GM23338 (cell line): ENCODE measurements around the gene GABBR1. TPM values are rescaled to one million over a fixed set of nuclear protein-coding genes. Genes with fewer than 3 reads are reported as not detected.
A peak's percentile ranks its signal among the peaks of the same experiment; 100 is the strongest.

Experiments
- ATAC-seq: fragments of 200-7000 bp; cut with Tn5 transposase; 3 replicates; pipeline ENCODE4 v1.9.1; 2020
- DNase-seq: peaks from one replicate; pipeline ENCODE4 v3.0.0-alpha.2; 2015; ENCODE audit warnings: low spot score
- H2AFZ ChIP-seq: fragments of 200-600 bp; sonication (generic); 2 replicates; pipeline ENCODE4 v1.8.0; 2016; ENCODE audit warnings: antibody characterized with exemption, mild to moderate bottlenecking, moderate library complexity
- H3F3A ChIP-seq: fragments of 200-600 bp; sonication (generic); replicated peaks from 2 replicates; pipeline ENCODE4 v1.8.0; 2017; ENCODE audit warnings: antibody characterized with exemption, mixed run types, low read depth
- H3K27ac ChIP-seq: fragments of 200-600 bp; sonication (generic); 2 replicates; pipeline ENCODE4 v1.6.1; 2016; ENCODE audit warnings: low read depth
- H3K27me3 ChIP-seq: fragments of 200-600 bp; sonication (generic); 2 replicates; pipeline ENCODE4 v1.8.0; 2016; ENCODE audit warnings: mild to moderate bottlenecking, mixed run types, moderate library complexity; ENCODE audit not compliant: insufficient read depth
- H3K36me3 ChIP-seq: fragments of 200-600 bp; sonication (generic); 2 replicates; pipeline ENCODE4 v1.8.0; 2016; ENCODE audit warnings: mild to moderate bottlenecking; ENCODE audit not compliant: insufficient read depth
- H3K4me1 ChIP-seq: fragments of 200-600 bp; sonication (generic); 2 replicates; pipeline ENCODE4 v1.8.0; 2016; ENCODE audit warnings: mild to moderate bottlenecking, moderate library complexity; ENCODE audit not compliant: insufficient read depth
- H3K4me2 ChIP-seq: fragments of 200-600 bp; sonication (generic); 2 replicates; pipeline ENCODE4 v1.7.1; 2017; ENCODE audit warnings: mixed run types
- H3K4me3 ChIP-seq: fragments of 200-600 bp; sonication (generic); 2 replicates; pipeline ENCODE4 v1.6.1; 2016; ENCODE audit warnings: mixed run types
- H3K79me2 ChIP-seq: fragments of 200-600 bp; sonication (generic); replicated peaks from 2 replicates; pipeline ENCODE4 v1.8.0; 2017; ENCODE audit warnings: mild to moderate bottlenecking; ENCODE audit not compliant: insufficient read depth
- H3K9me2 ChIP-seq: fragments of 200-600 bp; sonication (generic); 2 replicates; pipeline ENCODE4 v1.8.0; 2017; ENCODE audit not compliant: insufficient read depth
- H4K20me1 ChIP-seq: fragments of 200-600 bp; sonication (generic); replicated peaks from 2 replicates; pipeline ENCODE4 v1.8.0; 2017; ENCODE audit warnings: mild to moderate bottlenecking; ENCODE audit not compliant: insufficient read depth
- H3K27ac Mint-ChIP-seq: 2 replicates; pipeline ENCODE4 v1.8.0; 2020; ENCODE audit warnings: inconsistent platforms, mild to moderate bottlenecking, moderate library complexity, mixed read lengths
- H3K27me3 Mint-ChIP-seq: 3 replicates; pipeline ENCODE4 v1.8.0; 2022; ENCODE audit warnings: low read depth, mild to moderate bottlenecking, moderate library complexity, mixed read lengths, inconsistent platforms; ENCODE audit not compliant: insufficient read depth, poor library complexity
- H3K36me3 Mint-ChIP-seq: 3 replicates; pipeline ENCODE4 v1.8.0; 2021; ENCODE audit warnings: low read depth, mild to moderate bottlenecking, inconsistent platforms, moderate library complexity, mixed read lengths
- H3K4me1 Mint-ChIP-seq: 3 replicates; pipeline ENCODE4 v1.8.0; 2020; ENCODE audit warnings: mild to moderate bottlenecking, inconsistent platforms, mixed read lengths
- H3K4me3 Mint-ChIP-seq: 3 replicates; pipeline ENCODE4 v1.8.0; 2021; ENCODE audit warnings: moderate library complexity, mild to moderate bottlenecking, inconsistent platforms, mixed read lengths
- H3K9me3 Mint-ChIP-seq: 3 replicates; pipeline ENCODE4 v1.8.0; 2020; ENCODE audit warnings: moderate library complexity, mild to moderate bottlenecking, inconsistent platforms, mixed read lengths
- POLR2AphosphoS5 ChIP-seq: IDR thresholded peaks from 2 replicates; pipeline ENCODE4 v1.6.1; 2016; ENCODE audit warnings: antibody characterized with exemption, low read depth
- polyA plus RNA-seq: library from polyadenylated mRNA; unstranded; fragments of >200 nt; fragmentation: Nextera tagmentation; extraction: Ambion mirVana; gene quantifications from 2 replicates; pipeline ENCODE4 v1.2.1, GENCODE V29; 2016
- small RNA-seq: library from RNA; depleted of rRNA; stranded (forward); fragments of <200 nt; gene quantifications from one replicate; pipeline ENCODE3, GENCODE V24; 2014; ENCODE audit warnings: low replicate concordance
- total RNA-seq: library from RNA; depleted of rRNA; stranded (reverse); fragments of >200 nt; shearing (Covaris generic); gene quantifications from 2 replicates; pipeline ENCODE4 v1.2.3, GENCODE V29; 2014; rRNA removed
- TF ChIP-seq, protein P1 (sequence below): IDR thresholded peaks from 2 replicates; pipeline ENCODE4 v1.6.1; 2016; ENCODE audit warnings: antibody characterized with exemption

The GABBR1 gene
- total and polyA plus RNA-seq, 2 experiments from 2014 or later = 42.8 to 78.9 TPM

DNA sequence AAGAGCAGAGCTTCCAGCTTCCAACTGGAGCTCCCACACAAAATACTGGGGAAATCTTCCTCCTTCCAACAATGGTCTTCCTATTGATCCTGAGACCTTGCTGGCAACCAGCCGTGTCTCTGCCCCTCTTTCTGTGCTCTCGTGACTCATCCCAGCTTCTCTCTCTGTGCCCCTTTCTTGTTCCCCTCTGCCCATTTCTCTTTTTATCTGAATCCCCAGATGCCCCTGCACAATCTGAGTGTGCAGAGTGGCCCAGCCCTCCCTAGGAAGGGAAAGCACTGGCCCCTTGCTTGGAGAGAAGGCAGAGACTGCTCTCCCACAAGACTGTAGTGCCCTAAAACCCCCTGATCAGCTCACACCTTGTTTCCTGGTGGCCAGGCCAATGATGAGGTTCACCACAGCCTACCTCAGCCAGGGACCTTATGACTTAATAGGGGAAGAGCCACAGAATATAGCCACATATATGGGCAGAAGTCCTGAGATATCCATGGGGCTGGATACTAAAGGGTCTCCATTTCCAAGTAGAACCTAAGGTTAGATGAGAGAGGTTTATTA is 122.2 kb downstream of the GABBR1 start:
- Mint-ChIP-seq H3K4me3 (no peak overlapping the region), H3K27ac (no peak overlapping the region), H3K36me3 (no peaks in the 10 kb centered on the region; the same call in 2 of the 3 replicates), H3K9me3 (no peaks in the 10 kb centered on the region; the same call in 2 of the 3 replicates), H3K27me3 (no peaks in the 10 kb centered on the region), H3K4me1 (peaks cover 7% of the 10 kb centered on the region)
- H3K4me2 ChIP-seq = no peak overlapping the region
- H3F3A ChIP-seq = no peaks in the 10 kb centered on the region
- no peaks in the 10 kb centered on the region for H4K20me1 ChIP-seq
- no peaks in the 10 kb centered on the region for H3K27me3 ChIP-seq
- H3K9me2 ChIP-seq = peaks cover 22% of the 10 kb centered on the region; the same call in 1 of the 2 replicates
- H3K27ac ChIP-seq = no peak overlapping the region
- no peaks in the 10 kb centered on the region for H3K36me3 ChIP-seq
- H2AFZ ChIP-seq = peak overlapping the region; percentile 83; the same call in 1 of the 2 replicates
- TF ChIP-seq POLR2AphosphoS5 = no peak
- no peak for DNase-seq
- no peak for ATAC-seq
- H3K4me3 ChIP-seq = no peak overlapping the region
- no peaks in the 10 kb centered on the region for H3K4me1 ChIP-seq
- H3K79me2 ChIP-seq = no peaks in the 10 kb centered on the region

DNA sequence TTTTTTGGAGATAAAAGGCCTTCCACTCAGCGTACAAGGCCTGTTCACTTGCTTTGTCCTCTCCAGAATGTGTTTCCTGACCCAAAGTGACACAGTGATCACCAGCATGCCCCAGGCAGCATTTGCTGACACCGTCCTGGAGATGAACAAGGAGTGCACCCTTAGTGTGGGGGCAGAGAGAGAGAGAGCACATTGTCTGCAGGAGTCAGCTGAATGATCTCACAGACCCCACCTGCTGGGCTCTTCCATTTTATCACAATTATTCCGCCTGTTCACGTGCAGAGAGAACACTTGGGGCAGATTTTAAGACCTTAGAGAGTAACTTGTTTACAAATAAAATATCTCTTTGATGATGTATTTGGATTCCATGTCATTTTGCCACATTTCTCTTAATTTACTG is 122.8 kb downstream of the GABBR1 start:
- Histone ChIP-seq H4K20me1 (no peaks in the 10 kb centered on the region), H3K4me1 (no peaks in the 10 kb centered on the region), H3K27me3 (no peaks in the 10 kb centered on the region), H3K4me2 (no peak overlapping the region), H3F3A (no peaks in the 10 kb centered on the region), H3K4me3 (no peak overlapping the region), H2AFZ (0 out of 2 replicates have a peak overlapping the region, but pooled peaks have one; percentile 33), H3K36me3 (no peaks in the 10 kb centered on the region), H3K27ac (no peak overlapping the region), H3K9me2 (peaks cover 23% of the 10 kb centered on the region; the same call in 1 of the 2 replicates), H3K79me2 (no peaks in the 10 kb centered on the region)
- no peak overlapping the region for H3K4me3 Mint-ChIP-seq
- peak; percentile 23 for DNase-seq
- no peaks in the 10 kb centered on the region; the same call in 2 of the 3 replicates for H3K36me3 Mint-ChIP-seq
- H3K27ac Mint-ChIP-seq = no peak overlapping the region
- H3K4me1 Mint-ChIP-seq = peaks cover 7% of the 10 kb centered on the region
- TF ChIP-seq, protein P1, sequence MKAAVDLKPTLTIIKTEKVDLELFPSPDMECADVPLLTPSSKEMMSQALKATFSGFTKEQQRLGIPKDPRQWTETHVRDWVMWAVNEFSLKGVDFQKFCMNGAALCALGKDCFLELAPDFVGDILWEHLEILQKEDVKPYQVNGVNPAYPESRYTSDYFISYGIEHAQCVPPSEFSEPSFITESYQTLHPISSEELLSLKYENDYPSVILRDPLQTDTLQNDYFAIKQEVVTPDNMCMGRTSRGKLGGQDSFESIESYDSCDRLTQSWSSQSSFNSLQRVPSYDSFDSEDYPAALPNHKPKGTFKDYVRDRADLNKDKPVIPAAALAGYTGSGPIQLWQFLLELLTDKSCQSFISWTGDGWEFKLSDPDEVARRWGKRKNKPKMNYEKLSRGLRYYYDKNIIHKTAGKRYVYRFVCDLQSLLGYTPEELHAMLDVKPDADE = no peak
- no peaks in the 10 kb centered on the region; the same call in 2 of the 3 replicates for H3K9me3 Mint-ChIP-seq
- no peak for ATAC-seq
- H3K27me3 Mint-ChIP-seq = no peaks in the 10 kb centered on the region

Small RNA genes within 50 kb of the gene (small RNA-seq; reads per million reads assigned to genes)
- 0.35 reads per million, percentile 19 among the genes with 10 or more reads in this experiment for gene SNORD32B
- gene SUMO2P1 = 0.75 reads per million, percentile 51 among the genes with 10 or more reads in this experiment
- not detected for gene TMEM183AP1

Other genes with a start within 250 kb of the GABBR1 start
- not detected in 2 replicates for gene OR12D2, start 237.6 kb downstream of the GABBR1 start, total RNA-seq
- gene OR12D2, start 237.6 kb downstream of the GABBR1 start, polyA plus RNA-seq = not detected in 2 replicates
- not detected in 2 replicates for gene OR12D1, start 218.3 kb downstream of the GABBR1 start, total RNA-seq
- gene OR12D1, start 218.3 kb downstream of the GABBR1 start, polyA plus RNA-seq = not detected in 2 replicates
- gene OR10C1, start 193.9 kb downstream of the GABBR1 start, total RNA-seq = not detected in 2 replicates
- gene OR10C1, start 193.9 kb downstream of the GABBR1 start, polyA plus RNA-seq = not detected in 2 replicates
- not detected in 2 replicates for gene OR11A1, start 176.1 kb downstream of the GABBR1 start, total RNA-seq
- gene OR11A1, start 176.1 kb downstream of the GABBR1 start, polyA plus RNA-seq = not detected in 2 replicates
- gene OR2H1, start 176.0 kb downstream of the GABBR1 start, total RNA-seq = not detected in 2 replicates
- not detected in 2 replicates for gene OR2H1, start 176.0 kb downstream of the GABBR1 start, polyA plus RNA-seq
- not detected in 2 replicates for gene MAS1L, start 145.2 kb downstream of the GABBR1 start, total RNA-seq
- not detected in 2 replicates for gene MAS1L, start 145.2 kb downstream of the GABBR1 start, polyA plus RNA-seq
- not detected in 2 replicates for gene UBD, start 73.5 kb downstream of the GABBR1 start, total RNA-seq
- gene UBD, start 73.5 kb downstream of the GABBR1 start, polyA plus RNA-seq = not detected in 2 replicates
- not detected in 2 replicates for gene OR2H2, start 48.1 kb downstream of the GABBR1 start, total RNA-seq
- 0.83 and 0.86 TPM in 2 replicates for gene OR2H2, start 48.1 kb downstream of the GABBR1 start, polyA plus RNA-seq
- 0.74 and 2.5 TPM in 2 replicates for gene MOG, start 23.9 kb upstream of the GABBR1 start, total RNA-seq
- gene MOG, start 23.9 kb upstream of the GABBR1 start, polyA plus RNA-seq = 0.49 and 0.55 TPM in 2 replicates
- 0.59 and 2.8 TPM in 2 replicates for gene ZFP57, start 48.0 kb upstream of the GABBR1 start, total RNA-seq
- 0.84 and 1.3 TPM in 2 replicates for gene ZFP57, start 48.0 kb upstream of the GABBR1 start, polyA plus RNA-seq
- 4.4 and 4.8 TPM in 2 replicates for gene HLA-F, start 90.3 kb upstream of the GABBR1 start, total RNA-seq
- 10.4 and 11.6 TPM in 2 replicates for gene HLA-F, start 90.3 kb upstream of the GABBR1 start, polyA plus RNA-seq
- gene HLA-G, start 194.6 kb upstream of the GABBR1 start, total RNA-seq = 1.5 and 2.8 TPM in 2 replicates
- gene HLA-G, start 194.6 kb upstream of the GABBR1 start, polyA plus RNA-seq = 2.5 and 2.6 TPM in 2 replicates